ENCODE results near the gene NSUN4. TPM values are rescaled to one million over a fixed set of nuclear protein-coding genes. Genes with fewer than 3 reads are reported as not detected.
"Not testable (repeated sequence)": the region's sequence is repeated elsewhere in the genome, so short reads cannot be mapped to it uniquely, and the experiment has no call there.

NSUN4 gene
- polyA plus RNA-seq, 4 donors: 8.3 to 19.8 (median 11.6) TPM

GRCh38 chr1:46319960-46320914 lies 20.4 kb upstream of the NSUN4 start:
- WGBS, 3 donors: 77 to 96% (median 94%) methylated on average over 8 to 12 of the region's 13 CpGs
- not testable (repeated sequence) for H3K27me3 ChIP-seq (ENCODE audit: control insufficient read depth in 3 of 3, insufficient read depth in 3 of 3, low read length in 3 of 3); H3K27ac ChIP-seq (ENCODE audit: low read depth in 1 of 3, low read length in 2 of 3); H3K9me3 ChIP-seq (ENCODE audit: control insufficient read depth in 2 of 2, insufficient read depth in 1 of 2, low read depth in 1 of 2, low read length in 1 of 2); DNase-seq; H3K4me1 ChIP-seq (ENCODE audit: control insufficient read depth in 3 of 3, insufficient read depth in 2 of 3, low read depth in 1 of 3, low read length in 2 of 3); FAIRE-seq; H3K4me3 ChIP-seq (ENCODE audit: low read depth in 1 of 3, low read length in 3 of 3)
- peaks cover 2 to 14% (median 6%) of the 10 kb centered on the region in 3 donors for H3K36me3 ChIP-seq (ENCODE audit: control insufficient read depth in 3 of 3, insufficient read depth in 2 of 3, low read depth in 1 of 3, low read length in 3 of 3)

DNA sequence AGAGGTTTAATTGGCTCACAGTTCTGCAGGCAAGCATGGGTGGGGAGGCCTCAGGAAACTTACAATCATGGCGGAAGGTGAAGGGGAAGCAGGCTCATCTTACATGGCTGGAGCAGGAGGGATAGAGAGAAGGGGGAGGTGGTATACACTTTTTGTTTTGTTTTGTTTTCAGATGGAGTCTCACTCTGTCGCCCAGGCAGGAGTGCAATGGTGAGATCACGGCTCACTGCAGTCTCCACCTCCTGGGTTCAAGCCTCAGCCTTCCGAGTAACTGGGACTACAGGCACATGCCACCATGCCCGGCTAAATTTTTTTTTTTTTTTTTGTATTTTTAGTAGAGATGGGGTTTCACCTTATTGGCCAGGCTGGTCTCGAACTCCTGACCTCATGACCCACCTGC lies 18.4 kb upstream of the NSUN4 start:
- not testable (repeated sequence) for H3K4me1 ChIP-seq (ENCODE audit: control insufficient read depth in 3 of 3, insufficient read depth in 2 of 3, low read depth in 1 of 3, low read length in 2 of 3); H3K27ac ChIP-seq (ENCODE audit: low read depth in 1 of 3, low read length in 2 of 3); FAIRE-seq; H3K9me3 ChIP-seq (ENCODE audit: control insufficient read depth in 2 of 2, insufficient read depth in 1 of 2, low read depth in 1 of 2, low read length in 1 of 2); H3K27me3 ChIP-seq (ENCODE audit: control insufficient read depth in 3 of 3, insufficient read depth in 3 of 3, low read length in 3 of 3); DNase-seq; H3K36me3 ChIP-seq (ENCODE audit: control insufficient read depth in 3 of 3, insufficient read depth in 2 of 3, low read depth in 1 of 3, low read length in 3 of 3); H3K4me3 ChIP-seq (ENCODE audit: low read depth in 1 of 3, low read length in 3 of 3)
- 92 to 99% (median 96%) methylated on average over 6 of the region's 6 CpGs for WGBS, 3 donors

DNA sequence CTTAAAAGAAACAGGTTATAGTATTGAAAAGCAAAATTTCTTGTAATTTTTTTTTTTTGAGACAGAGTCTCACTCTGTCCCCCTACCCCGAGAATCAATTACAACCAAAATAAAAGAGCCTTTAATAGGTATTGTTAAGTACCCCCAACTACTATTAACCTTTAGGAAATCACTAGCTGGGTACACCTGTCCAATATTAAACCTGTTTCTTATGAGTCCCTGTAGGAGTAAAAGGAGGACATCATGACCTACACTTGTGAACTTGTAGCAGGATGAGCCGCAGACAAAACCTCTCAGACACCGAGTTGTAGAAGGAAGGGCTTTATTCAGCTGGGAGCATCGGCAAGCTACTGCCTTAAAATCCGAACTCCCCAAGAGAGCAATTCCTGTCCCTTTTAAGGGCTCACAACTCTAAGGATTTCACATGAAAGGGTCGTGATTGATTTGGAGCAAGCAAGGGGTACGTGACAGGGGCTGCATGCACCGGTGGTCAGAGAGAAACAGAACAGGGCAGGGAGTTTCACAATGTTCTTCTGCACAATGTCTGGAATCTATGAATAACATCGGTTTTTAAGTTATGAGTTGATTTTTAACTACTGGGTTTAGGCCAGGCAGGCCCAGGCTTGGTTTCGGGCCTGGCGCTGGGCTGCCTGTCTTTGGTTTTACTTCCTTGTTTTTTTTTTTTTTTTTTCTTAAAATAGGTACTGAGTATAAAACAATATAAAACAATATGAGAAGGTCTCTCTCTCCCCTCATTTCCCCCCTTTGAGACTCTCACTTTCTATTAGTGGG lies 15.1 kb upstream of the NSUN4 start:
- not testable (repeated sequence) for H3K9me3 ChIP-seq (ENCODE audit: control insufficient read depth in 2 of 2, insufficient read depth in 1 of 2, low read depth in 1 of 2, low read length in 1 of 2); H3K4me1 ChIP-seq (ENCODE audit: control insufficient read depth in 3 of 3, insufficient read depth in 2 of 3, low read depth in 1 of 3, low read length in 2 of 3); DNase-seq; FAIRE-seq; H3K27me3 ChIP-seq (ENCODE audit: control insufficient read depth in 3 of 3, insufficient read depth in 3 of 3, low read length in 3 of 3); H3K36me3 ChIP-seq (ENCODE audit: control insufficient read depth in 3 of 3, insufficient read depth in 2 of 3, low read depth in 1 of 3, low read length in 3 of 3); H3K4me3 ChIP-seq (ENCODE audit: low read depth in 1 of 3, low read length in 3 of 3)
- peak overlapping the region in 1 of 3 donors; percentile 20 for H3K27ac ChIP-seq (ENCODE audit: low read depth in 1 of 3, low read length in 2 of 3)
- 85 to 92% (median 90%) methylated on average over 11 of the region's 11 CpGs for WGBS, 3 donors

GRCh38 chr1:46328182-46328581 lies 12.4 kb upstream of the NSUN4 start:
- FAIRE-seq: not testable (repeated sequence)
- 92 to 95% (median 92%) methylated on average over 7 of the region's 7 CpGs for WGBS, 3 donors

DNA sequence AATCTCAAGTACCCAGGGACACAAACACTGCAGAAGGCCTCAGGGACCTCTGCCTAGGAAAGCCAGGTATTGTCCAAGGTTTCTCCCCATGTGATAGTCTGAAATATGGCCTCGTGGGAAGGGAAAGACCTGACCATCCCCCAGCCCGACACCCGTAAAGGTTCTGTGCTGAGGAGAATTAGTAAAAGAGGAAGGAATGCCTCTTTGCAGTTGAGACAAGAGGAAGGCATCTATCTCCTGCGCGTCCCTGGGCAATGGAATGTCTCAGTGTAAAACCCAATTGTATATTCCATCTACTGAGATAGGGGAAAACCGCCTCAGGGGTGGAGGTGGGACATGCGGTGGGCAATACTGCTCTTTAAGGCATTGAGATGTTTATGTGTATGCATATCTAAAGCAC lies 10.8 kb upstream of the NSUN4 start:
- FAIRE-seq; H3K9me3 ChIP-seq (ENCODE audit: control insufficient read depth in 2 of 2, insufficient read depth in 1 of 2, low read depth in 1 of 2, low read length in 1 of 2); H3K4me1 ChIP-seq (ENCODE audit: control insufficient read depth in 3 of 3, insufficient read depth in 2 of 3, low read depth in 1 of 3, low read length in 2 of 3); DNase-seq; H3K27ac ChIP-seq (ENCODE audit: low read depth in 1 of 3, low read length in 2 of 3); H3K27me3 ChIP-seq (ENCODE audit: control insufficient read depth in 3 of 3, insufficient read depth in 3 of 3, low read length in 3 of 3); H3K4me3 ChIP-seq (ENCODE audit: low read depth in 1 of 3, low read length in 3 of 3); H3K36me3 ChIP-seq (ENCODE audit: control insufficient read depth in 3 of 3, insufficient read depth in 2 of 3, low read depth in 1 of 3, low read length in 3 of 3): not testable (repeated sequence)
- WGBS, 3 donors: 65 to 80% (median 74%) methylated on average over 4 to 5 of the region's 7 CpGs

More at GRCh38 chr1:46328182-46328581, 12.4 kb upstream of the NSUN4 start:
- not testable (repeated sequence) for DNase-seq; H3K4me1 ChIP-seq (ENCODE audit: control insufficient read depth in 3 of 3, insufficient read depth in 2 of 3, low read depth in 1 of 3, low read length in 2 of 3); H3K27ac ChIP-seq (ENCODE audit: low read depth in 1 of 3, low read length in 2 of 3); H3K27me3 ChIP-seq (ENCODE audit: control insufficient read depth in 3 of 3, insufficient read depth in 3 of 3, low read length in 3 of 3); H3K9me3 ChIP-seq (ENCODE audit: control insufficient read depth in 2 of 2, insufficient read depth in 1 of 2, low read depth in 1 of 2, low read length in 1 of 2); H3K36me3 ChIP-seq (ENCODE audit: control insufficient read depth in 3 of 3, insufficient read depth in 2 of 3, low read depth in 1 of 3, low read length in 3 of 3); H3K4me3 ChIP-seq (ENCODE audit: low read depth in 1 of 3, low read length in 3 of 3)

DNA sequence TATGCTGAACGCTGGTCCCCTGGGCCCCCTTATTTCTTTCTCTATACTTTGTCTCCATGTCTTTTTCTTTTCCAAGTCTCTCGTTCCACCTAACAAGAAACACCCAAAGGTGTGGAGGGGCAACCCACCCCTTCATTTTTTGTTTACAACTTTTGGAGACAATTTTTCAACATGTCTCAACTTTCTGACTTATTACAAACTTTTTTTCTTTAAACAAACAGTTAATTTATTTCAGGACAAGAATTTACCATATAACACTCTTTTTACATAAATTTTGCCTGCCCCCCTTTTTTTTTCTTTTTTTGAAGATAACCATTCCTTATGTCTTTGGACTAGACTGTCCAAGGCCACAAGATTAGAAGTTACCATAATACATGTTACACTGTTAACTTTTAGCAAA lies 10.2 kb upstream of the NSUN4 start:
- not testable (repeated sequence) for H3K36me3 ChIP-seq (ENCODE audit: control insufficient read depth in 3 of 3, insufficient read depth in 2 of 3, low read depth in 1 of 3, low read length in 3 of 3); H3K4me1 ChIP-seq (ENCODE audit: control insufficient read depth in 3 of 3, insufficient read depth in 2 of 3, low read depth in 1 of 3, low read length in 2 of 3); FAIRE-seq; H3K4me3 ChIP-seq (ENCODE audit: low read depth in 1 of 3, low read length in 3 of 3); DNase-seq; H3K27me3 ChIP-seq (ENCODE audit: control insufficient read depth in 3 of 3, insufficient read depth in 3 of 3, low read length in 3 of 3); H3K27ac ChIP-seq (ENCODE audit: low read depth in 1 of 3, low read length in 2 of 3); H3K9me3 ChIP-seq (ENCODE audit: control insufficient read depth in 2 of 2, insufficient read depth in 1 of 2, low read depth in 1 of 2, low read length in 1 of 2)
- WGBS, 3 donors: 88 to 96% (median 93%) methylated on average over 2 of the region's 2 CpGs

DNA sequence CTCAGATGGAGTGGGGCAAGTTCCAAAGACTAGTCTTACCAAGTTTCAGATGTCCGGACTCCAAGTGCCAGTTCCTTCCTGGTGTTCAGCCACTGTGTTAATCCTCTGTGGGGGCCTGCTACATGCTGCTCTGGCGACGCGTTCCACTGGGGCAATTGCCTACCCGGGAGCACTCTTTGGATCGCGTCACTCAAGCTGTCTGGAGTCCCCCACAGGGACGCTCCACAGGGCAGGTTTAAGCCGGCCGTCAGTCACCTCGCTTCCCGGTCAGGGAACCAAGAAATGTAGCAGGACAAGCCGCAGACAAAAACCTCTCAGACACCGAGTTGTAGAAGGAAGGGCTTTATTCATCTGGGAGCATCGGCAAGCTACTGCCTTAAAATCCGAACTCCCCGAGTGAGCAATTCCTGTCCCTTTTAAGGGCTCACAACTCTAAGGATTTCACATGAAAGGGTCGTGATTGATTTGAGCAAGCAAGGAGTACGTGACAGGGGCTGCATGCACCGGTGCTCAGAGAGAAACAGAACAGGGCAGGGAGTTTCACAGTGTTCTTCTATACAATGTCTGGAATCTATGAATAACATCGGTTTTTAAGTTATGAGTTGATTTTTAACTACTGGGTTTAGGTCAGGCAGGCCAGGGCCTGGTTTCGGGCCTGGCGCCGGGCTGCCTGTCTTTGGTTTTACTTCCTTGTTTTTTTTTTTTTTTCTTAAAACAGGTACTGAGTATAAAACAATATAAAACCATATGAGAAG lies 8.6 kb upstream of the NSUN4 start:
- H3K27me3 ChIP-seq (ENCODE audit: control insufficient read depth in 3 of 3, insufficient read depth in 3 of 3, low read length in 3 of 3); DNase-seq; H3K4me3 ChIP-seq (ENCODE audit: low read depth in 1 of 3, low read length in 3 of 3); H3K4me1 ChIP-seq (ENCODE audit: control insufficient read depth in 3 of 3, insufficient read depth in 2 of 3, low read depth in 1 of 3, low read length in 2 of 3); H3K9me3 ChIP-seq (ENCODE audit: control insufficient read depth in 2 of 2, insufficient read depth in 1 of 2, low read depth in 1 of 2, low read length in 1 of 2); FAIRE-seq; H3K36me3 ChIP-seq (ENCODE audit: control insufficient read depth in 3 of 3, insufficient read depth in 2 of 3, low read depth in 1 of 3, low read length in 3 of 3): not testable (repeated sequence)
- peak overlapping the region in 1 of 3 donors; percentile 77 for H3K27ac ChIP-seq (ENCODE audit: low read depth in 1 of 3, low read length in 2 of 3)
- 79 to 87% (median 83%) methylated on average over 24 of the region's 24 CpGs for WGBS, 3 donors
